ENCODE results near the gene AAR2.

- TF ChIP-seq POLR2AphosphoS5 (IDR thresholded peaks at IDR 0.05; ENCODE audit: low read depth, low read length) (no peak), POLR2A (IDR thresholded peaks at IDR 0.05; ENCODE audit: low read depth, low read length) (no peak)
These were observed 43.5 kb downstream of the AAR2 start for GRCh38 chr20:36279776-36280175.

Measured in GM12892 (cell line).